ENCODE results near the gene NPEPL1. TPM values are rescaled to one million over a fixed set of nuclear protein-coding genes. Genes with fewer than 3 reads are reported as not detected.
A peak's percentile ranks its signal among the peaks of the same experiment; 100 is the strongest.

The NPEPL1 gene
- total and polyA plus RNA-seq, 5 donors, result 22.0 to 28.8 (median 23.4) TPM

GRCh38 chr20:58695084-58695722, 2.6 kb downstream of the NPEPL1 start:
- Histone ChIP-seq H3K27ac (ENCODE audit: low read length) (no peak overlapping the region), H3K4me3 (ENCODE audit: low read length) (no peak overlapping the region), H3K4me1 (ENCODE audit: control insufficient read depth, insufficient read depth, low read length) (peaks cover 5% of the 10 kb centered on the region), H3K9me3 (ENCODE audit: control insufficient read depth, low read length) (no peaks in the 10 kb centered on the region), H3K27me3 (ENCODE audit: control insufficient read depth, insufficient read depth) (no peaks in the 10 kb centered on the region)
- no peak for ATAC-seq
- peak in 1 of 3 donors; percentile 15 for DNase-seq
- WGBS, result 89% methylated on average over 9 of the region's 9 CpGs
- intact Hi-C loops (cut with DNase I), result no loop called here

DNA sequence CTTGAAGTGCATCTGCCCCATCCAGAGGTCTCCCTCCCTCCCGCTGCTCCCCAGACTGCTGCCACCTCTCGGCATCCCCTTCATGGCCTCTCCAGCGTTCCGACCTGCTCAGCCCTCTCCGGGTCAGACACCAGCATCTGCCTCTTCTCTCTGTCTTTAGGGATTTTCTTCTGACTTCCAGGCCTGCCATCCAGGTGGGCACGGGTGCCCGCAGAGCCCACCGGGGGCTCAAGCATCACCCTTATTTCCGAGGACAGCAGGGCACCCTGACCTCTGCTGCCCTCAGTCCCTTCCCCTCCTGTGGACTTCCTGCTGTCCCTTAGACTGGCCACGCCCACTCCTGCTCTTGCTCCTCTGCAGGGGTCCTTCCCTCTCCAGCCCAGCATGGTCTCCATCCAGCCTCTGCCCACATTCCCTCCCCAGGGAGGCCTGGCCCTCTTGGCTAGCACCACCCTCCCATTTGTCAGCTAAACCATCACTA, 3.3 kb downstream of the NPEPL1 start:
- no peaks in the 10 kb centered on the region for H3K27me3 ChIP-seq (ENCODE audit: control insufficient read depth, insufficient read depth)
- no peak overlapping the region for H3K4me3 ChIP-seq (ENCODE audit: low read length)
- DNase-seq (peak in 1 of 3 donors; percentile 28), ATAC-seq (no peak)
- H3K9me3 ChIP-seq (ENCODE audit: control insufficient read depth, low read length), result no peaks in the 10 kb centered on the region
- intact Hi-C loops (cut with DNase I), result no loop called here
- H3K27ac ChIP-seq (ENCODE audit: low read length), result no peak overlapping the region
- peaks cover 5% of the 10 kb centered on the region for H3K4me1 ChIP-seq (ENCODE audit: control insufficient read depth, insufficient read depth, low read length)
- 84% methylated on average over 10 of the region's 10 CpGs for WGBS

DNA sequence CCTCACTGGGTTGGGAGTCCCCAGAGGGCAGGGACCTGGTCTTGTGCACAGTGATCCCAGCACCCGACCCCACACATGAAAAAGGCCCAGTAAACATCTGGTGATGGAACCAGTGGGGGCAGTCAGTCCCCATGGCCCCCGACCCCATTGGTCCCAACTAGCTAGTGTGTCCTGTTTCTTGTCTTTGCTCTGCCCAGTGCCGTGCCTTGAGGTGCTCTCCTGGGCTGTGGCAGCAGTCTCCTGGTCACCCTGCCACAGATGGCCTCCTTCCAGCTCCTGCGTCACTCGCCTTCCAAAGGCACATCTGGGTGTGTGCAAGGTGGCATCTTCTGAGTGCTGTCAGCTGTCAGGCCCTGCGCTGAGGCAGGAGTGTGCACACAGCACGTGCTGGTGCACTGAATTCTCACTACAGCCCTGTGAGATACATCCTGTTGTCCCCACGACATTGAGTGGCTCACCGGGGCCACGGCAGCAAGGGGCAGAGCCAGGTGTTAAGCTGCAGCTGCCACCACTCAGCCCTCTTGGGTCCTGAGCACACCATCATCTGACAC, 3.9 kb downstream of the NPEPL1 start:
- H3K27ac ChIP-seq (ENCODE audit: low read length), result no peak overlapping the region
- intact Hi-C loops (cut with DNase I), result no loop called here
- peaks cover 5% of the 10 kb centered on the region for H3K4me1 ChIP-seq (ENCODE audit: control insufficient read depth, insufficient read depth, low read length)
- H3K9me3 ChIP-seq (ENCODE audit: control insufficient read depth, low read length), result no peaks in the 10 kb centered on the region
- H3K27me3 ChIP-seq (ENCODE audit: control insufficient read depth, insufficient read depth), result no peaks in the 10 kb centered on the region
- 91% methylated on average over 10 of the region's 10 CpGs for WGBS
- H3K4me3 ChIP-seq (ENCODE audit: low read length), result no peak overlapping the region
- no peak for DNase-seq
- no peak for ATAC-seq

DNA sequence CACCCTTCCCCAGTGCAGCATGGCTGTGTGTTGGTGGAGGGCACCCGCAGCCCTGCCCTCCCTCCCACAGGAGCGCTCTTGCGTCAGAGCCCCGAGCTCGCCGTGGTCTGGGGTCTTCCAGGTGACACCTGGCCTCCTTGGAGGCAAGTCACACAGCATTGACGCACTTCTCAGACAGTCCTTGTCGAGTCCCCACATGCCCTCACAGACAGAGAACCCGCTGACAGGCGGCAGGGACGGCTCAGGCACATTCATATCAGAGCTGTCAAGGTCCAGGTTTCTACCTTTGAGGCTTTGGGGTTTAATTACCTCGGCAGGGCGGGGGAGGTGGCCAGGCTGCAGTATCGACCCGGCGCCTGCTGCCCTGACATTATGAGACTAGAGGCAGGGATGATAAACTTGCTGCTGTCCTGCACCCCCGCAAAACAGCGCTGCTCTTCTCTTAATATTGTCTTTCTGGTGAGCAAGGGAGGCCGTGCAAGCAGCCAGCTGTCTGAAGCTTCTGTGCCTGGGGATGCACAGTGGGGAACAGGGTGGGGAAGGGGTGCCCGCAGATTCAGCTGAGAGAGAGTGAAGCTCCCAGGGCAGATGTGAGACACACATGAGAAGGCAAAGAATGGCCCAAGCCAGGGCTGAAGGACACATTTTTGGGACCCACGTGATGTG, 4.7 kb downstream of the NPEPL1 start:
- H3K4me3 ChIP-seq (ENCODE audit: low read length), result no peak overlapping the region
- DNase-seq (peak in 1 of 3 donors; percentile 29), ATAC-seq (no peak)
- H3K27ac ChIP-seq (ENCODE audit: low read length), result no peak overlapping the region
- 78% methylated on average over 21 of the region's 21 CpGs for WGBS
- intact Hi-C loops (cut with DNase I), result no loop called here
- H3K9me3 ChIP-seq (ENCODE audit: control insufficient read depth, low read length), result no peaks in the 10 kb centered on the region
- no peaks in the 10 kb centered on the region for H3K27me3 ChIP-seq (ENCODE audit: control insufficient read depth, insufficient read depth)
- H3K4me1 ChIP-seq (ENCODE audit: control insufficient read depth, insufficient read depth, low read length), result peaks cover 5% of the 10 kb centered on the region

- H3K9me3 ChIP-seq (ENCODE audit: control insufficient read depth, low read length), result no peaks in the 10 kb centered on the region
- no peak overlapping the region for H3K4me3 ChIP-seq (ENCODE audit: low read length)
- ATAC-seq, result no peak
- peak in 1 of 3 donors; percentile 26 for DNase-seq
- no peaks in the 10 kb centered on the region for H3K27me3 ChIP-seq (ENCODE audit: control insufficient read depth, insufficient read depth)
- peaks cover 5% of the 10 kb centered on the region for H3K4me1 ChIP-seq (ENCODE audit: control insufficient read depth, insufficient read depth, low read length)
- intact Hi-C loops (cut with DNase I), result no loop called here
- H3K27ac ChIP-seq (ENCODE audit: low read length), result no peak overlapping the region
- 90% methylated on average over 15 of the region's 15 CpGs for WGBS
Measured at GRCh38 chr20:58697867-58698703, 5.5 kb downstream of the NPEPL1 start.

DNA sequence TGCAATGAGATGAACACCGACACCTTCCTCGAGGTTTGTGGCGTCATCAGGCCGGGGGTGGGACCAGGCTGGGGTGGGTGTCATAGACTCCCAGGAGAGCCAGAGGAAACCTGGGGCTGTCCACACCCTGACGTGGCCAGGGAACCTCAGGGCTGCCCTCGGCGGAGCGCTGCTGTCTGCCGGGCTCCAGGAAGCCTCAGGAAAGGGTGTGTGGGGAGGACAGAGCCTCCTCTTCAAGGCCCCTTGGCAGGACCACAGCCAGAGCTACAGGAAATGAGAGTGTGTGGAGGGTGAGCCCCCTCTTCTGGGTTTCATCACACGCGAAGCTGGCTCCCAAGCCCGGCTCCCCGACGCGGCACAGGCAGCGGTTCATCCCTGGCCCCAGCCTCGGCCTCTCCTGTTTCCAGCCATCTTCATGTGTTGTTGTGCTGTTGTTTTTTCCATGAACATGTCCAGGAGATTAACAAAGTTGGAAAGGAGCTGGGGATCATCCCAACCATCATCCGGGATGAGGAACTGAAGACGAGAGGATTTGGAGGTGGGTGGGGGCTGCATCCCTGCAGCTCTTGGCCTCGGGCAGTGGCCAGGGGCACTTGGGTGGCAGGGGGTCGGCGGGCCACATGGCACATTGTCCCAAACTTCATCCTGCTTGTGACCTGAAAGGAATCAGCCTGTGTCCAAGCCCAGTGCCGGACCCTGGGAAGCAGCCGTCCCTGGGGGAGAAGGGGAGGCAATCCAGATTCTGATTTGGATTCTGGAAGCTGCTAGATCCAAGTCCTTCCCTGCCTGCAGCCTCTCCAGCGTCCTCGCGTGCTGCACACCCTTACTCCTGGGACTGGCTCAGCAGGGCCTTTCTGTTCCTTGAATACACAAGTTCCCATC, 6.4 kb downstream of the NPEPL1 start:
- Histone ChIP-seq H3K4me1 (ENCODE audit: control insufficient read depth, insufficient read depth, low read length) (no peaks in the 10 kb centered on the region), H3K27ac (ENCODE audit: low read length) (no peak overlapping the region), H3K4me3 (ENCODE audit: low read length) (no peak overlapping the region), H3K27me3 (ENCODE audit: control insufficient read depth, insufficient read depth) (no peaks in the 10 kb centered on the region), H3K9me3 (ENCODE audit: control insufficient read depth, low read length) (no peaks in the 10 kb centered on the region)
- intact Hi-C loops (cut with DNase I), result no loop called here
- ATAC-seq, result peak in 1 of 2 donors; percentile 42
- peak in 1 of 3 donors; percentile 74 for DNase-seq
- WGBS, result 69% methylated on average over 27 of the region's 27 CpGs

GRCh38 chr20:58699623-58700107, 7.1 kb downstream of the NPEPL1 start:
- DNase-seq, result peak in 1 of 3 donors; percentile 62
- ATAC-seq, result no peak
- intact Hi-C loops (cut with DNase I), result no loop called here

DNA sequence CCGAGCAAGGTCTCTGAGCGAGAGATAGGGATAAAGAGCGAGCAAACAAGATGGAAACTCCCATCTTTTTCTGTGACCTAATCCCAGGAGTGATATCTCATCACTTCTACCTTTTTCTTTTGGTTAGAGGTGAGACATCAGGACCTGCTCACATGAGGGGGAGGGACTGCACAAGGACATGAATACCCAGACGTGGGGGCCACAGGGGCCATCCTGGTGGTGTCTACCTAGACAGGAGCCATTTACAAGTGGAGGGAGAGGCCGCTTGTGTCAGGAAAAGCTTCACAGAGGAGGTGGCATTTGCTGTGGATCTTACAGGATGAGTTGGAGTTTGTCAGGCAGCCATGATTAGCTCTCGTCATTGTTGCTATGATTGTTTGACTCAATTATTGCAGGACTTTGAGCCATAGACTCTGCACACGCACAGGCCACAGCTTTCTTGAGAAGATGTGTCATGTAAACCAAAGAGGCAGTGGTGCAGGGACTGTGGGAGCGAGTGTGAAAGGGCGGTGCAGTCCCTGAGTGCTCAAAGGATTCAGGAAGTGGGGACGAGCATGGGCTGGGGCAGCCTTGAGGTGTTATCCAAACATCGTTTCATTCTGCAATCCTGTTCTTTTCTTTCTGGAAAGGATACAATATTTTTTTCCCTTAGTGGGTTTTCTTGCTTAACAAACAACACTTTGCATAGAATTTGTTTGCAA, 7.7 kb downstream of the NPEPL1 start:
- H3K9me3 ChIP-seq (ENCODE audit: control insufficient read depth, low read length), result no peaks in the 10 kb centered on the region
- intact Hi-C loops (cut with DNase I), result no loop called here
- no peak overlapping the region for H3K27ac ChIP-seq (ENCODE audit: low read length)
- no peak overlapping the region for H3K4me3 ChIP-seq (ENCODE audit: low read length)
- H3K4me1 ChIP-seq (ENCODE audit: control insufficient read depth, insufficient read depth, low read length), result no peaks in the 10 kb centered on the region
- peak in 1 of 2 donors; percentile 42 for ATAC-seq
- WGBS, result 78% methylated on average over 11 of the region's 11 CpGs
- no peaks in the 10 kb centered on the region for H3K27me3 ChIP-seq (ENCODE audit: control insufficient read depth, insufficient read depth)
- DNase-seq, result peak in 1 of 3 donors; percentile 60

More at GRCh38 chr20:58699623-58700107, 7.1 kb downstream of the NPEPL1 start:
- WGBS, result 71% methylated on average over 9 of the region's 9 CpGs
- no peaks in the 10 kb centered on the region for H3K9me3 ChIP-seq (ENCODE audit: control insufficient read depth, low read length)
- H3K27ac ChIP-seq (ENCODE audit: low read length), result no peak overlapping the region
- no peaks in the 10 kb centered on the region for H3K4me1 ChIP-seq (ENCODE audit: control insufficient read depth, insufficient read depth, low read length)
- H3K27me3 ChIP-seq (ENCODE audit: control insufficient read depth, insufficient read depth), result no peaks in the 10 kb centered on the region
- H3K4me3 ChIP-seq (ENCODE audit: low read length), result no peak overlapping the region

GRCh38 chr20:58700823-58701222, 8.2 kb downstream of the NPEPL1 start:
- Histone ChIP-seq H3K27ac (ENCODE audit: low read length) (no peak overlapping the region), H3K4me1 (ENCODE audit: control insufficient read depth, insufficient read depth, low read length) (no peaks in the 10 kb centered on the region), H3K4me3 (ENCODE audit: low read length) (no peak overlapping the region), H3K27me3 (ENCODE audit: control insufficient read depth, insufficient read depth) (no peaks in the 10 kb centered on the region), H3K9me3 (ENCODE audit: control insufficient read depth, low read length) (no peaks in the 10 kb centered on the region)
- intact Hi-C loops (cut with DNase I), result no loop called here
- peak in 1 of 2 donors; percentile 58 for ATAC-seq
- DNase-seq, result peak in 2 of 3 donors; percentile 65 to 69
- 79% methylated on average over 11 of the region's 11 CpGs for WGBS

Data from right cardiac atrium (tissue), 5 donors.